GM18498 (cell line): ENCODE measurements around the gene ENTPD2.

Source experiments
- ATAC-seq: cut with Tn5 transposase; IDR thresholded peaks from one replicate; pipeline ENCODE4 v1.9.1; 2021; ENCODE audit warnings: mild to moderate bottlenecking, moderate library complexity; ENCODE audit not compliant: unreplicated experiment

The ENTPD2 gene

GRCh38 chr9:137018761-137019559, 34.9 kb downstream of the ENTPD2 start:
- ATAC-seq: no peak

- ATAC-seq: no peak
Observed at GRCh38 chr9:137017791-137018497, 35.9 kb downstream of the ENTPD2 start.

GRCh38 chr9:137017071-137017470, 36.8 kb downstream of the ENTPD2 start:
- ATAC-seq: no peak

- no peak for ATAC-seq
Observed at GRCh38 chr9:137016436-137016835, 37.4 kb downstream of the ENTPD2 start.

GRCh38 chr9:137015976-137016375, 37.9 kb downstream of the ENTPD2 start:
- ATAC-seq: no peak

GRCh38 chr9:137015540-137015930, 38.3 kb downstream of the ENTPD2 start:
- no peak for ATAC-seq

GRCh38 chr9:137014776-137015539, 38.9 kb downstream of the ENTPD2 start:
- ATAC-seq: no peak

- no peak for ATAC-seq
Observed at GRCh38 chr9:137014166-137014565, 39.7 kb downstream of the ENTPD2 start.

- no peak for ATAC-seq
Observed at GRCh38 chr9:137013571-137013940, 40.3 kb downstream of the ENTPD2 start.

- ATAC-seq: no peak
Observed at GRCh38 chr9:137012694-137013570, 40.9 kb downstream of the ENTPD2 start.

- ATAC-seq: no peak
Observed at GRCh38 chr9:137011907-137012675, 41.8 kb downstream of the ENTPD2 start.

- no peak for ATAC-seq
Observed at GRCh38 chr9:137011156-137011555, 42.7 kb downstream of the ENTPD2 start.

GRCh38 chr9:137009938-137010732, 43.7 kb downstream of the ENTPD2 start:
- ATAC-seq: no peak

- no peak for ATAC-seq
Observed at GRCh38 chr9:137009217-137009616, 44.6 kb downstream of the ENTPD2 start.

- ATAC-seq: no peak
Observed at GRCh38 chr9:137008312-137008711, 45.5 kb downstream of the ENTPD2 start.

GRCh38 chr9:137007816-137008270, 46.0 kb downstream of the ENTPD2 start:
- ATAC-seq: no peak

- no peak for ATAC-seq
Observed at GRCh38 chr9:137007108-137007815, 46.6 kb downstream of the ENTPD2 start.
